ENCODE measurements around the gene DSCAML1.

DNA sequence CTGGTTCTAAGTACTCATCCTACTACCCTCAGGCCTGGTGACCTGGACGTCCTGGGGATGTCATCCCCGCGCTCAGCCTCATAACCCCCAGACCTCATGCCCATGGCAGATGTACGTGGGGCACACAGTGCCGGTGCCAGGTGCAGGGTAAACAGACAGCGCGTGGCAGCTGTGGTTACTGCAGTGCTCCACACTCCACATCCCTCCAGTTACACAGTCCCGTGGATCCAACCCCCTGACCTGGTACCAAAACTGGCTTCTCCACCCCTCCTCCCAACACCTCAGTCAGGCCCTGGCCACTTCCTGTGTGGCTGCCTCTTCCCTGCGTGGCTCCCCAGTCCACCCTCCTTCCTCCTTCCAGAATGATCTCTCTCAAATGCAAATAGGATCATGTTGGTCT, 95.2 kb downstream of the DSCAML1 start:
- TF ChIP-seq, protein P1, sequence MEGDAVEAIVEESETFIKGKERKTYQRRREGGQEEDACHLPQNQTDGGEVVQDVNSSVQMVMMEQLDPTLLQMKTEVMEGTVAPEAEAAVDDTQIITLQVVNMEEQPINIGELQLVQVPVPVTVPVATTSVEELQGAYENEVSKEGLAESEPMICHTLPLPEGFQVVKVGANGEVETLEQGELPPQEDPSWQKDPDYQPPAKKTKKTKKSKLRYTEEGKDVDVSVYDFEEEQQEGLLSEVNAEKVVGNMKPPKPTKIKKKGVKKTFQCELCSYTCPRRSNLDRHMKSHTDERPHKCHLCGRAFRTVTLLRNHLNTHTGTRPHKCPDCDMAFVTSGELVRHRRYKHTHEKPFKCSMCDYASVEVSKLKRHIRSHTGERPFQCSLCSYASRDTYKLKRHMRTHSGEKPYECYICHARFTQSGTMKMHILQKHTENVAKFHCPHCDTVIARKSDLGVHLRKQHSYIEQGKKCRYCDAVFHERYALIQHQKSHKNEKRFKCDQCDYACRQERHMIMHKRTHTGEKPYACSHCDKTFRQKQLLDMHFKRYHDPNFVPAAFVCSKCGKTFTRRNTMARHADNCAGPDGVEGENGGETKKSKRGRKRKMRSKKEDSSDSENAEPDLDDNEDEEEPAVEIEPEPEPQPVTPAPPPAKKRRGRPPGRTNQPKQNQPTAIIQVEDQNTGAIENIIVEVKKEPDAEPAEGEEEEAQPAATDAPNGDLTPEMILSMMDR (IDR thresholded peaks at IDR 0.05): no peak
- TF ChIP-seq EP300 (IDR thresholded peaks at IDR 0.05) (no peak), POLR2A (IDR thresholded peaks at IDR 0.05) (no peak)
